NCI-H526 treated with DMSO at 0.1 percent for 48 hours (cell line): ENCODE measurements around the gene TSC22D1.

ENCODE experiments used
- DNase-seq: peaks from one replicate; lab custom pipeline; 2025; lab: John Stamatoyannopoulos, UW

TSC22D1 gene

GRCh38 chr13:44382635-44383145 lies 193.4 kb downstream of the TSC22D1 start:
- DNase-seq: no peak
